ENCODE measurements around the gene NRP1. TPM values are rescaled to one million over a fixed set of nuclear protein-coding genes. Genes with fewer than 3 reads are reported as not detected.

Gene NRP1
- total RNA-seq, 1 donor from 2014 or later, result 249 TPM

DNA sequence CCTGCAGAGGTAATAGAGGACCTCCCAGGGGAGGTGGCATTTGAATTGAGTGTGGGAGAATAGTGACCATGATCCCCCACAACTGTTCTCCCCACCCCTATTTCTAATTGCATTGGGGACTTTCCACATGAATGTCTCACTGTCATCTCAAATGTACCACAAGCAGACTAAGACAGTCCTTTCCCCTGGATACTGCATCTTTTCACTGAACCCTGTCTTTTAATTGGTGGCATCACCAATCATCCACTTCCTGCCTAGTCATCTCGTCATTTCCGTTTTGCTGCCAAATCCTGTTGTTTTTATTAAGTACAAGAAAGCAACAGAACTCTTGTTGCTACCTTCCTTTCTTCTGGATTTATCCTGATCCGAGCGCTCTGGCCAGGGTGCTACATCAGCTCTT, 120.3 kb downstream of the NRP1 start:
- DNase-seq (ENCODE audit: low read depth, low spot score), result no peak

DNA sequence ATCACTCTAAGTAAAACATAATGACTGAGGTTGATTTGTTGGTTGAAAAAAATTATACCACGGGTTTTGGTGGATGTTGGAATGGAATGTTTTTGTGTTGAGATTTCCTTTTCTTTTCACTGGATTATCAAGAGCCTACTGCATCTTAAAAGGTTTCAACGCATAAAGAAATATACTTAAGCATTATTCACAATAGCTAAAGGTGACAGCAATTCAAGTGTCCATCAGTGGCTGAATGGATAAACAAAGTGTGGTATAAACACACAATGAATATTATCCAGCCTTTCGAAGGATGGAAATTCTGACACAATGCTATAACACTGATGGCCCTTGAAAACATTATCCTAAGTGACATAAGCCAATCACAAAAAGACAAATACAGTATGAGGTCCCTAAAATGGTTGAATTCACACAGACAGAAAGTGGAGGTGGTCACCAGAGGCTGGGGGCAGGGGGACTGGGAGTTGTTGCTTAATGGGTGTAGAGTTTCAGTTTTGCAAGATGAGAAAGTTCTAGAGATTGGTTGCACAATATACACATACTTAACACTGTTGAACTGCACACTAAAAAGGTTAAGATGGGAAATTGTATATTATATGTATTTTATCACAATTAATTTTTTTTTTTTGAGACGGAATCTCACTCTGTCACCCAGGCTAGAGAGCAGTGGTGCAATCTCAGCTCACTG, 122.3 kb downstream of the NRP1 start:
- DNase-seq (ENCODE audit: low read depth, low spot score), result no peak

DNA sequence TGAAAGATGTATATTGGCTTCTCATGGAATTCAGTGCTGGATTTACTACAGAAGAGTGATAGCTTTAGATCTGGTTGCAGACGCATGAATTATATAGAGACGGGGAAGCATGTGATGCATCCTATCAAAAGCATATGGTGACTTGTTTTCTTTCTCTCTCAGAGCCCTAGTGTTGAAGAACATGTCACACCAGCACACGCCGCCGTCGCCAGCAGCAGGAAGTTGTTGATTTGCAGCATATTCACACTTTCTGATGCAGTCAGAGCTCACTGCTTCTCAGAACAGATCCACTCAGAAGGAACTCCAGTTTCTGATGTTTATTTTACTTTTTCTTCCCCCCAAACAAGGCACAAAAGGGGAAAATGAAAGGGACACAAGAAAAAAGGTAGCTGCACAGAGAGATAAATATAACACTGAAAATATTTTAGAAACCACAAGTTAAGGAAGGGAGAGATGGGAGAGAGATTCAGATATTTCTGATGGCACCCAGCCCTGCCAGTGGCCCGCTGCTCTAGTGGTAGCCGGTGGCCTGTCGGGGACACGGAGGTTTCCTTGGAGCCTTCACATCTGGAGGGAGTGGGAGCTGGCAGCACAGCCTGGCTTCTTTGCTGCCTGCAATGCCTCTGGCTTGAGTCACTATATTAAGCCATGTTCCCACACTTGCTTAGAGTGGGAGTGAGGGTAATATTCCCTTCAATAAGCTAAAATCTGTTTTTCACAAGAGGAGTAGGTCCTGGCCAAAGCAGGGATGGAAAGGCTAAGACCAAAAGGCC, 123.2 kb downstream of the NRP1 start:
- DNase-seq (ENCODE audit: low read depth, low spot score), result no peak

DNA sequence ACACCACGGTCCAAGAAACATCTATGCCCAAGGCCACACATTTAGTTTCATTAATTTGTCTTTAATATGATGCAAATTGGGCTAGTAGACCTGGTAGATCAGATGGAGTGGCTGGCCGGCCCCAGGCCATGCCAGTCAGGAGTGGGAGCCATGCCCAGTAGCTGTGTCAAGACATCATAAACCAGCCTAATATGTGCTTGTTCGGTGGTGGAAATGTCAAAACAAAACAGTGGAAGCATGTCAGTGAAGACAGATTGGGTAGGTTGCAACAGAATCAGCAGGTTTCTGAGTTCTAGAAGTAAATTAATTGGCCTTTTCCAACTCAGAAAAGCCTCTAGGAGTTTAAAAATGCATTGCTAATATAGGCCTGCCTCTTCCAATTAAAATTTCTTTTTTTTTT, 124.7 kb downstream of the NRP1 start:
- no peak for DNase-seq (ENCODE audit: low read depth, low spot score)

DNA sequence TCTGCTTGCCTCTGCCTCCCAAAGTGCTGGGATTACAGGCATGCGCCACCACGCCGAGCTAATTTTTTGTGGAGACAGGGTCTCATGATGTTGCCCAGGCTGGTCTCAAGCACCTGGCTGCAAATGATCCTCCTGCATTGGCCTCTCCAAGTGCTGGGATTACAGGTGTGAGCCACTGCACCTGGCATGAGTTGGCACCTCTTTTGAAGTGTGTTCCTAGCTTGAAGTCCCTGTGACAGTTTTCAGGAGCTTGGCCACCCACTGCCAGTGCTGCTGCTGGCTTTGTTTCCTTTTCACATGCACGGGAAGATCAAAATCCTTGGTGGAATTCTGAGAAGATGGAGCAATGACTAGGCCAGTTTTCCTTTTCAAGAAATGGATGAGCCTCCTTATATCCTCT, 126.3 kb downstream of the NRP1 start:
- no peak for DNase-seq (ENCODE audit: low read depth, low spot score)

DNA sequence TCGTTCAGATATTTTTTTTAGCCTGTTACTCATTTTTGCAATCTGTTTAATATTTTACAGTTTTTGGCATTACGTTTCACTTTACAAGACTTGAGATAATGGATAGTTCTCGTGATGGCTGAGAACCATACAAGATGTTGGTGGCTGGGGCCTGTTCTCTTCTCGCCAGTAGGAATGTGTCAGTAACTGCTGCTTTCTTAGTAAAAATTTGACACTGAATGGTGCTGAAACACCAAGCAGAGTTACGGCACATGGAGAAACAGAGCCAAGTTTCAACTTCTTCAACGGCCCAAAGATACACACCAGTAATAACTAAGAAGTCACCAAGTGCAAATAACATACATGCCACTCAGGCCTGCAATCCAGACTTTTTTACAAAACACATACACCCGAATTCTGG, 130.4 kb downstream of the NRP1 start:
- DNase-seq (ENCODE audit: low read depth, low spot score), result no peak

DNA sequence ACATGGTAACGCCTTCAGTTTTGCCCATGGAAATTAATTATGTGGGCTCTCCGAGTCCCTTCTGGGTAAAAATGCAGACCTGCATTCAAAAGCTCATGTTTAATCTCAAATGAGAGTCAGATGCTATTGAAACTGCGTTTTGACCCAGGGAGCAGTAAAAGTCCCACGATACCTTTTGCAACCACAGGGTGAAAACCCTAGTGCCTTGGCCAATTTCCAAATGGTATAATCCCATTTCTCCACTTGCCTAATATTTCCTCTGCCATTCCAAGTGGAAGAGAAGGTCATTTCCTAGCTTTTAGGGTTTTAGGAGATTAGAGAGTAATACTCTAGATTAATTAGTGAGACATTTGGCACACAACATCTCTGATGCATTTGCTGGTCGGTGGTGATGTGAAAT, 132.5 kb downstream of the NRP1 start:
- DNase-seq (ENCODE audit: low read depth, low spot score), result no peak

DNA sequence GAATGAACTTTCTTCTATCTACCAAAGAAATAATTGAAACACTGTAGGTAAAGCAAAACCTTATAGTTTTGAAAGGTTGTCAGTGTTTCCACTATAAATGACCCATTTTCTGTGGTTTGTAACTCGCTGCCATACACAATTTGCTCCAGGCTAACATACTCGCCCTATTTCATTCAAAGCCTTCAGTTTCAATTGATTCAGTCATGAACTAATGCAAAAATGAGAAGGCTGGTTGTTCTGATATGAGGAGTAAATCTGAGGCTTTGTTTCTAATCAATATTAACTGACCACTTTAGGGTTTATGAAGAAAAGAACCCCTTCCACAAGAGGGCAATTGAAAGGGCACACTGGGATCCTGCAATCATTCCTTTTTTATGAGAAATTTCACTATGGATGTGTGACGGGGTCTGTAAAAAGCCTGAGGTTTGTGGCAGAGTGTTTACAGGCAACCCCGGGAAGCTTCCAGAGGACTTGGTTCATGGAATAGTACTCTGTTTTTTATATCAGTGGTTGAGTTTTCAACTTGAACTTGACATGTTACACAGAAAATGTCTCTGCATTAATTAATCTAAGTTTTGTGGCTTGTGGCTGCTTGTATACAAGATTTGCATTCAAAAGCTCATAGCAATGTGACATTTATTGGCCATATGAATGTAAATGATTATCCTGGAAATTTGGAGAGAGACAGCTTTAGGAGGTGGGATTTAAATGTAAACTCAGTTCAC, 133.2 kb downstream of the NRP1 start:
- no peak for DNase-seq (ENCODE audit: low read depth, low spot score)

DNA sequence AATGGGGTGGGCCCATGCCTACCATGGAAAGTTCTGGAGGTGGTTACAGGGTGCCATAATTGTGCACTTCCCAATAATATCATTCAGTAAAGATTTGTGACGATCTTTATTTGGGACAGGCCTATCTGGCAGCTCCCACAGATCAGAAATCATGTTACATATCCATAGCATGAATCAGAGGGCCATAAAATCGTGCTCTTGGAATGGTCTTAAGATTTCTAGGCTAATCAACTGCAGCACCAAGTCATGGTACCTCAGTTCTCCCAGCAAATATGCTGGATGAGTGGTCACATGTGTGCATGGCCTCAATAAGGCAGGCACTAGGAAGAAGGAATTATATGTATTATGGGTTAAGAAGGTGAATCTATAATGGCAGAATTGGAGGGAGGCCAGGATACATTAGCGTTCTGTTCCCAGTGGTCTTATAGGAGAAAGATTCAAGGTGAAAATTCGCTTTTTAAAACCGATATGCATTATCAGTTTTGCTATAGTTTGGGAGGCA, 134.7 kb downstream of the NRP1 start:
- no peak for DNase-seq (ENCODE audit: low read depth, low spot score)

DNA sequence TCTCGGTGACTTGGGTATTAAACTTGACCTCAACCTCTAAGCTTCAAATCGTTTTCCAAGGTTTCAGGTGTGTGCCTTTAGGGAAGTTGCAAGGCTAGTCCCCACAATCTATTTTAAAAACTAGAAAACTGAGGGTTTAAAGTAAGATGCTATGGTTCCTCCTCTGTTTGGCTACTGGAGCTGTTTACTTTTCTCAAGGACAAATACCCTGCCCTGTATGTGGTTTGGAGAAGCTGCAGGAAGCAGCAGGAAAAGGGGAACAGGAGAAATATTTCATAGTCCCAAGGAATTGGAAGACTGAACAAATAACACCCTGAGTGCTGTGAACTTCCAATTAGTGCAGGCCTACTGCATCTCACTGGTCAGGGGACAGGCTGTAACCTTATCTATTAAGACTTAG, 135.9 kb downstream of the NRP1 start:
- no peak for DNase-seq (ENCODE audit: low read depth, low spot score)

DNA sequence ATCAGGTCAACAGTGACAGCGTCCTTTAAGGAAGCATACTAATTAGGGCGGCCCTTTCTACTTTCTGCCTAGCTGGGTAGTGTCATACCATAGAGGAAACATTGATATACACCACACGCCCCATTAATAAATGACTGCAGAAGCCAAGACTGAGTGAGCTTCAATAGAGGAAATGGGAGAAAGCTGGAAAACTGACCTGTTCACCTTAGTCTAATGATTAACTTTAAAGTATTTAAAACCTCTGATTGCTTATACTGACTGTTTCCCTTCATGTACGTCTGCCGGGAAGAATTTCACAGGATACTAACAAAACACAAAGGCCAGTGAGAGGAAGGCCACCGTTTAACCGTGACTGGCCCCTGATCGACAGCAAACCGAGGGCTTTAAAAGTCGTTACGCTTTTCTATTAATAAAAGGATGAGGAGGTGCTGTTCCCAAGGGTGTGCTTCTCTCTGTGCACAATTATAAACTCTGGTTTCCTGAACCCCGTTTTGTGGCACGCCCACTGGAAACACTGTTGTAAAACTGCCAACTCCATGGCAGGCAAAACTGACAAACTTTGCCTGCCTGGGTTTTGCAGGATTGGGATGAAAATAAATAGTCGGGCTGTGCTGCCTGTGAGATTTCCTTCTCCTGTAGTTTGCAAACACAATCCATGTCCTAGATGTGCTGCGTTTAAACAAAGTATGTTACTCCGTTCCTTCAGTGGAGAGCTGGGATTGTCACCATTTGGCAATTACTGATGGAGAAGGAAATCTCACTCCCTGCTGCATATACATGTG, 137.6 kb downstream of the NRP1 start:
- DNase-seq (ENCODE audit: low read depth, low spot score), result peak; percentile 71

DNA sequence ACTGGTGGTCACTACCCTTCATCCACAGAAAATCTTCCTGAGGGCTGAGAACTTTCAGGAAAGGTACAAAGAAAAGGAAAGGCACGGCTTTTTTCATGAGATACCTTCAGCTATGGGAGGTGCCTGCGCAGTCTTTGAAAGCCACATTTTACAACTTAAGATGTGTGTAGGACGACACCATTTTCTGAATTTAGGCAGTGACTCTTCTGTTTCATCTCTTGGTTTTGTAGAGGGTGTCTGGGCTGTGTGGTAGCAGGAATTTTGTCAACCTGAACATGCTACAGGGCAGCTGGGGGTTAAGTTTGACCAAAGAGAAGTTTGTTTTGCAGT, 138.1 kb downstream of the NRP1 start:
- DNase-seq (ENCODE audit: low read depth, low spot score), result no peak

DNA sequence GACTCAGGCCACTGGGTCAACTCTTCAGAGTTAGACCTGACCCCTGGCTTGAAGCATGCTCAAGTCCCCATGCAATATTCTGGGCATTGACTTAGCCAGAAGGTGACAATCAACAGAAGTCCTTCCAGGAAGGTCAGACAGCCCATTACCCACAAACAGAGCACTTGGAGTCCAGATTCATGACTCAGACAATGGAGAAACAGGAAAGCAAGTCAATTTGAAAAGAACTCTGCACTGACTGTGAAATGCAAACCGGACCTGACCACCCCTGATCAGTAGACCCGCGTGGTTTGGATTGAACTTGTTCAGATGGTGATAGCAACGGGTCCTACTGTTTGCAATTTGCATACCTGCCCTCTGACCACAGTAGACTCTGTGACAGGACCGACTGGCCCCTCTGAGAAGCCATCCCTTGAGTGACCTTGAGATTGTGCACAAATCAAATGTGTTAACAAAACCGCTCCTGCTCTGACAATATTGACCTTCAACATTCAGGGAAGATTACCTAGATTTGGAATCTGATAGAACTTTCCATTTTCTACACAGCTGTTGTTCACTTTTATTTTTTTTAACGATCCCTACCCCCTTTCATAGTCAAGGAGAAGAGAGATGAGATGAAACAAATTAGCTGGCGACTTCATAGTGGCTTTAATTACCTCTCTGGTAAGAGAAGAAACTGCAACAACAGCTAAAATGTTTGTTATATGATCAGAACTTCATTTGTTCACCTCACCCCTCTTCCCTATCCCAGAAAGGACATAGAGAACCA, 138.7 kb downstream of the NRP1 start:
- DNase-seq (ENCODE audit: low read depth, low spot score), result peak; percentile 41

DNA sequence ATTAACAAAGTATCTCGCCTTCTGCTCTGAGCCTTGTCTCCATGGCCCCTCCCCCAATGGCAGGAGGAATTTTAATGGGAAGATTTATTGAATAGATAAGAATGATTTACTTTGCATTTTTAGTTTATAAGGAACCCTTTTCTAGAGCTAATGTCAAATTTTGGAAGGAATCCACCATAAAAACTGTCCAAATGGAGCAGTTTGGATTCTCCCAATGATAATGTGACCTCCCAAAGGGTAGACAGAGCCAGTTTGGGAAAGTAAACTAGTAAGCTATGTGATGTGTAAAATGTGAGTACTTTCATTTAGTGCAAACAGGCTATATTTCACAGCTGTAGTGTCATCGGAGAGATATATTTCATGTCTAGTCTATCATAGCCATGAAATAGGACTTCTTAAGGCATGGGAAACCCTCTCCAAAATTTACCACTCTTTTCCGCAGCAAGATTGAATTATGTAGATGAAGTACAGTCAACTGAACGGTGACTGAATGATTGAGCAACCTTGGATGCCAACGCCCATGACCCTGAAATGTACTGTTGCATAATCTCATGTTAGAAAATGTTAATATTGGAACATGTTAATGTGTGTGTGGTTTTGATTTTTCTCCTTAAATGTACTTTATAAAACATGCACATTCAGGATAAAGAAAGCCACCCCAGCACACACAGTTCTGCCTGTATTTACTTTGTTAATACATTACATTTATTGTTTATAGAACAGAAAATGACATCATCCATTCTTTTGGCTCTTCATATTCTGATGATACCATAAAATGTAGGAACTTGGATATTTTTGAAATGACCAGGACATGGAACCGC, 140.6 kb downstream of the NRP1 start:
- DNase-seq (ENCODE audit: low read depth, low spot score), result no peak

DNA sequence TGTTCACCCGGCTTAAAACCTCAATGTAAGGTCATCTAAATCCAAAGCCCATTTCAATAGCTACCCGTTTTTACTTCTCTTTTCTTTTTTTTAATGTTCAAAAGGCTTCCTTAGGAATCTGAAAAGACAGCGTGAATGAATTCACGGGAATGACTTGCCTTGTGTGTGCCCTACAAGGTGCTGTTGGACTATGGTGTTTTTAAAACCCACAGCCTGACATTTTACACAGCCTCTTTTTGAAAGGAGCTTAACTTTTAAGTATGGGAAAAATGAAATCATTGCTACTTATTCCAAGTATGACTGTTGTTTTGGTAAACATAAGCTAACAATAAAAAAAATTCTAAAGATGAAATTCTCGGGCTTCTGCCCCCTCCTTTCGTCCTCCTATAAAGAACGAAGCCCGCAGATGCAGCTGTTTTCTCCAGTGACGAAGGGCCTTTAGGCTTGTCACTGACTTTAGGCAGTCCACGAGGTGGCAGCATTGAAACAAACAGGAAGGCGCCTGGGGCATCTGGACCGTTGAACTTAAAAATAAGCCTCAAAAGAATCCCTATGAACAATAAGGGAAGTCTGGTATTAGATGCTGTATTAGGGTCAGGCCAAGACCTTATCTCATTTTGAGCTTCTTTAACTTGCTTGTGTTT, 141.3 kb downstream of the NRP1 start:
- peak; percentile 78 for DNase-seq (ENCODE audit: low read depth, low spot score)

DNA sequence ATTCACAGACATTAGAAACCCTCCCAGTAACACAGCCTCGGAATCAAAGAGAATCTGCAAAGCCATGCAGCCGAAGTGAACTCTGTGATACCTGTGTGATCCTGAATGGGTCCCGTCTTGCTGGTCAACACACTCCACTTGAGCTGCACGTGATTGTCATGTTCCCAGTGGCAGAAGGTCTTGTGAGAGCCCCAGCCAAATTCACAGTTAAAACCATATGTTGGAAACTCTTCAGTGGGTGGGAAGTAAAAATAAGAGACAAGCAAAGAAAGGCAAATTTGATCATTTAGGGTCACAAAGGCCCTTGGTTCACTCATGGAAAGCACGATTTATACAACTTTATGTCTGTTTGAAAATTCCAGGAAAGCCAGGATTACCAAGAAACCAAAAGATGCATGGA, 142.3 kb downstream of the NRP1 start:
- DNase-seq (ENCODE audit: low read depth, low spot score), result no peak

DNA sequence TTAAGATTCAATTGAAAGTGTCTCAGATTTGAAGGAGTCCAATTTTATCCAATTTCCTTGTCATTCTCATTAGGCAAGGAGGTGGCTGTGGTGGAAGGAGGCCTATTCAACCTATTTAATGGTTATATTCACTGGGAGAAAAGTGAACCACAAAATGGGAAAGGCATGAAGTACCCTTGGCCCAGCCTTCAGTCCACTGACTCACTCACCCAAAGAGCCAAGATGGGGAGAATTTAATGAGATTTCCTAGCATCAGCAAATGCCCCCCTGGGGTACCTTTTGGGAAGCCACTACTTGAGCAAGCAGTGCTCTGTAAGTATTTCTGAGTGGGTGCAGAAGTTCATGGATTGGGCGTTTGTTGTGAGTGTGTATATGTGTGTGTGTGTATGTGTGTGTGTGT, 144.1 kb downstream of the NRP1 start:
- no peak for DNase-seq (ENCODE audit: low read depth, low spot score)

DNA sequence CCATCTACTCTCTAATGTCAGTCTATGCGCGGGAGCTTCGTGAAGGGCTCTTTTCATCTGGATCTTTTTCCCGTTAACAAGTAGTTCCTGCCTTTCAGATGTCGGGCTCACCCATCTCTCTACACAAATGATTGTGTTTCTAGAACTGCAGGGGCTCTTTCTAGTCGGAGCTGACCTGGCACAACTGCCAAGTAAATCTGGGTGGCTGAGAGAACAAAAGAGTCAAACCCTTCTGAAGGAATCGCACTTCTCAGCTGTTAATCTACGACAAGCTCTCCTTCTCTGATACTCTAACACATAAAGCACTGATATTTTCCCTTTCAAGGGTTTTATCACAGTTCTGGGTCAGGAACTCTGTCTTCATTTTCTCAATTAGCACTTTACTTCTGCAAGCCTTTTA, 144.7 kb downstream of the NRP1 start:
- no peak for DNase-seq (ENCODE audit: low read depth, low spot score)

DNA sequence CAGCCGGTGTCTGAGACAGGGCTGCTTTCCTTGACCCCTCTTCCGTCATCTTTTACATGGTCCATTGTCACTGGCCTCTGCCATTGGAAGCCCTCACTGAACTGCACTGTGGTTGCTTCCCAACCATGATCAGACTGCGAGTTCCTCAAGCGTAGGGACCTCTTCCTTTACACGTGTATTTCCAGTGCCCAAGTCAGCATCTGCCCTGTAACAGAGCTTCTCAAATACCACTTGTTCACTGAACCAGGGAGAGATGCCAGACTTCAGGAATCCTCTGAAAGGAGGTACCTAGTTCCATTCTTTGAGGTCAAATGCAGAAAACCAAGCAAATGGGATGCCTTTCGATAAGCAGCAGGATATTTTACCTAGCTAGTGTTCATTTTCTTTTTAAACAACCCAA, 145.1 kb downstream of the NRP1 start:
- DNase-seq (ENCODE audit: low read depth, low spot score), result no peak

Measured in pulmonary artery endothelial cell (primary cell).